ENCODE measurements around the gene KIF16B.
"Not testable (repeated sequence)": the region's sequence is repeated elsewhere in the genome, so short reads cannot be mapped to it uniquely, and the experiment has no call there.

Gene KIF16B

DNA sequence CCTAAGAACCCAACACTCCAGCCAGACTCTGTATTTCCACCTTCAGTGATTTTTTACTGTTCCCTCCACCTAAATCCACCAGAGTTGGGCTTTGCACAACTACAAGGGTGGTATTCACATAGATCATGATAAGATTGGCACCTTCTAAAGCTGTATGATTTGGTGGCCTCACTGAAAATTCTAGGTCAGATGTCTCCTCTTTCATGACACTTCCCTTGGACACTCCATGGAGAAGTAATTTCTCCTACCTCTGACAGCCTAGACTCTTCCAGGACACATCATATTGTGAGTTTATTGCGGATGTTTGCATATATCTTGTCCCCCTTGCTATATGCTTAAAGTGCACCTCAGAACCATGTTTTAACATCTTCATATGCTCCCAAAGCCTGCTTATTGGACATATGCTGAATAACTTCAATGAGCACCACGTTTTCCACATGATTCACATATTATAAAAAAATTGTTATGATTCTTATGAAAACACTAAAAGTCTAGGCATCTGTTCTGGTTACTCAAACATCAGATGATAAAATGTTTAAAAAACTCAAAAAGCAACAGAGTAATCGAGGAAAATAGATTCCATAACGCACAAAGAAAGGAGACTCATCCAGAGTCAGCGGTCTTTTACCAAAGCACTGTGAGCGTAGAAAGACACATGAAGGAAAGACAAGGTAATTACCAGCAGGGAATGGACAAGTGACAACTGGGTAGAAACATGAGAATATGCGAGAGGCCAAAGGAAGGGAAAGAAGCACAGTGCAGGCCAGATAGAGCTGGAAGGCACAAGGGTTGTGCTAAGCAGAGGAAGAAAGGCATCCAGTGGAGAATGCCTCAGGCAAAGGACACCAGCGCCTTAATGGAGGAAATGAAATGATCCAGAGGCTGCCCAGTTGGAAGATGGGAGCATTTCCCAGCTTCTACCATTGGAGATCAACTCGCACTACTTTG lies 46.5 kb downstream of the KIF16B start:
- no peak for DNase-seq (ENCODE audit: extremely low read depth, insufficient read length)
- TF ChIP-seq, protein P1, sequence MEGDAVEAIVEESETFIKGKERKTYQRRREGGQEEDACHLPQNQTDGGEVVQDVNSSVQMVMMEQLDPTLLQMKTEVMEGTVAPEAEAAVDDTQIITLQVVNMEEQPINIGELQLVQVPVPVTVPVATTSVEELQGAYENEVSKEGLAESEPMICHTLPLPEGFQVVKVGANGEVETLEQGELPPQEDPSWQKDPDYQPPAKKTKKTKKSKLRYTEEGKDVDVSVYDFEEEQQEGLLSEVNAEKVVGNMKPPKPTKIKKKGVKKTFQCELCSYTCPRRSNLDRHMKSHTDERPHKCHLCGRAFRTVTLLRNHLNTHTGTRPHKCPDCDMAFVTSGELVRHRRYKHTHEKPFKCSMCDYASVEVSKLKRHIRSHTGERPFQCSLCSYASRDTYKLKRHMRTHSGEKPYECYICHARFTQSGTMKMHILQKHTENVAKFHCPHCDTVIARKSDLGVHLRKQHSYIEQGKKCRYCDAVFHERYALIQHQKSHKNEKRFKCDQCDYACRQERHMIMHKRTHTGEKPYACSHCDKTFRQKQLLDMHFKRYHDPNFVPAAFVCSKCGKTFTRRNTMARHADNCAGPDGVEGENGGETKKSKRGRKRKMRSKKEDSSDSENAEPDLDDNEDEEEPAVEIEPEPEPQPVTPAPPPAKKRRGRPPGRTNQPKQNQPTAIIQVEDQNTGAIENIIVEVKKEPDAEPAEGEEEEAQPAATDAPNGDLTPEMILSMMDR (IDR thresholded peaks at IDR 0.05; ENCODE audit: insufficient read depth, low read length, poor library complexity, severe bottlenecking), result no peak
- H3K4me3 ChIP-seq (replicated peaks; ENCODE audit: low read depth, low read length), result no peak overlapping the region
- H3K27me3 ChIP-seq (replicated peaks; ENCODE audit: control insufficient read depth, insufficient read depth, low read length), result no peaks in the 10 kb centered on the region
- no peaks in the 10 kb centered on the region for H3K36me3 ChIP-seq (ENCODE audit: control insufficient read depth, insufficient read depth, low read length)

- H3K4me3 ChIP-seq (replicated peaks; ENCODE audit: low read depth, low read length); H3K27me3 ChIP-seq (replicated peaks; ENCODE audit: control insufficient read depth, insufficient read depth, low read length); H3K36me3 ChIP-seq (ENCODE audit: control insufficient read depth, insufficient read depth, low read length); DNase-seq (ENCODE audit: extremely low read depth, insufficient read length): not testable (repeated sequence)
Observed at GRCh38 chr20:16522651-16523050, 50.6 kb downstream of the KIF16B start.

- no peaks in the 10 kb centered on the region for H3K36me3 ChIP-seq (ENCODE audit: control insufficient read depth, insufficient read depth, low read length)
- H3K27me3 ChIP-seq (replicated peaks; ENCODE audit: control insufficient read depth, insufficient read depth, low read length), result no peaks in the 10 kb centered on the region
- DNase-seq (ENCODE audit: extremely low read depth, insufficient read length), result no peak
- H3K4me3 ChIP-seq (replicated peaks; ENCODE audit: low read depth, low read length), result no peak overlapping the region
- TF ChIP-seq, protein P1 (IDR thresholded peaks at IDR 0.05; ENCODE audit: insufficient read depth, low read length, poor library complexity, severe bottlenecking), result no peak
Observed at GRCh38 chr20:16520154-16520553, 53.1 kb downstream of the KIF16B start.

DNA sequence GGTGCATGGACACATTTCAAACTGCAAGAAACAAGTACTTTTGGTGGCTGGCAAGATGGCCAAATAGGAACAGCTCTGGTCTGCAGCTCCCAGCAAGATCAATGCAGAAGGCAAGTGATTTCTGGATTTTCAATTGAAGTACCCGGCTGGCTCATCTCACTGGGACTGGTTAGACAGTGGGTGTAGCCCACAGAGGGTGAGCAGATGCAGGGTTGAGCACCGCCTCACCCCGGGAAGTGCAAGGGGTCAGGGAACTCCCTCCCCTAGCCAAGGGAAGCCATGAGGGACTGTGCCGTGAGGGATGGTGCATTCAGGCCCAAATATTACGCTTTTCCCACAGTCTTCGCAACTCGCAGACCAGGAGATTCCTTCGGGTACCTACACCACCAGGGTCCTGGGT lies 53.6 kb downstream of the KIF16B start:
- H3K27me3 ChIP-seq (replicated peaks; ENCODE audit: control insufficient read depth, insufficient read depth, low read length); H3K36me3 ChIP-seq (ENCODE audit: control insufficient read depth, insufficient read depth, low read length); DNase-seq (ENCODE audit: extremely low read depth, insufficient read length); H3K4me3 ChIP-seq (replicated peaks; ENCODE audit: low read depth, low read length): not testable (repeated sequence)

DNA sequence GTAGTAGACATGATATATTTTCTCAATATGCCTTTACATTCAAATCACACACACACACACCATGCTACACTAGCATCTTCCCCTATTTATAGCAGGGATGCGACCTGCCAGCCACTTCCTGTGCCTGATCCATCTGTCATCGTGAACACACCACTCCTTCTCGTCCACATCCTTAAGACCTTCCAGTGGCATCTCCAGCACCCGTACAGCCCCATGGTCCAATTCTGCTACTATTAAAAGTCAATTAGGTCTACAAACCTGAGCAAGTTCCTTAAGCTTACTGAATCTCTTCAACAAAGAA lies 54.5 kb downstream of the KIF16B start:
- no peak for DNase-seq (ENCODE audit: extremely low read depth, insufficient read length)
- no peak overlapping the region for H3K4me3 ChIP-seq (replicated peaks; ENCODE audit: low read depth, low read length)
- H3K27me3 ChIP-seq (replicated peaks; ENCODE audit: control insufficient read depth, insufficient read depth, low read length), result no peaks in the 10 kb centered on the region
- no peaks in the 10 kb centered on the region for H3K36me3 ChIP-seq (ENCODE audit: control insufficient read depth, insufficient read depth, low read length)
- TF ChIP-seq, protein P1 (IDR thresholded peaks at IDR 0.05; ENCODE audit: insufficient read depth, low read length, poor library complexity, severe bottlenecking), result no peak

DNA sequence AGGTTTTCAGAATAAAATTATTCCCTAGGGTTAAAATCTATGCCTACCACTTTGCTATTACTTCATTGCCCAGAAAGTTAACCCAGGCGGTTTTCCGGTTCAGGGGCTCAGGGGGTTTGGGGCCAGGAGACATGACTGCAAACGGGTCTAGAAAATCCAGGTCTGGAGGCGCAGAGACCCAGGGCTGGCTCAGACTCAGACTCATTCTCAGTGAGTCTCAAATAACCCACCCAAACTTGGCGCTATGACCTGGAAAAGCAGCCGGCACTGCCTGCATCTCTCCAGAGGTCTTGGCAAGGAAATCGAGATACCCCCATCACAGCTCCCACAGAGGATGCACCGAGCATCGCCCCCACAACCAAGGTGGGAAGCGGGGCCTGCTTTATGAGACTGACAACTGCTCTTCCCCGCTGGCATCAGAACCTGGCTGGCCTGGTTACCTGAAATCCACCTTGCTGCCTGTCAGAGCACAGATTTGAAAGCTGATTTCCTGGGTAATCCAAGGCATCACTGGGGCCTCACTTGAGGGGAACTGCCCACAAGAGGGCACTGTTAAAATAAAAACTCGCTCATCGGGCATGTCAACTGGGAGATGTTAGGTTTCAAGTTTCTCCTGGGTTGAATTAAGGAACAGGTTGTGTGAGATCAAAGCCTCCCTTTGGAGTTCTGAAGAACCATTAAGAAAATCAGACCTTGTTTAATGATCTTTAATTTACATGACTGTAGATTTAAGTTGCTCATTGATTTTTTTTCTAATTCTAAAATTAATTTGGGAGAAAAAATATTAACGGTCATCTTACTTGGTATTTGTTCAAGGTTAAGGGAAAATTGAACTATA lies 55.1 kb downstream of the KIF16B start:
- H3K36me3 ChIP-seq (ENCODE audit: control insufficient read depth, insufficient read depth, low read length), result no peaks in the 10 kb centered on the region
- TF ChIP-seq, protein P1 (IDR thresholded peaks at IDR 0.05; ENCODE audit: insufficient read depth, low read length, poor library complexity, severe bottlenecking), result peak; percentile 65
- no peaks in the 10 kb centered on the region for H3K27me3 ChIP-seq (replicated peaks; ENCODE audit: control insufficient read depth, insufficient read depth, low read length)
- no peak overlapping the region for H3K4me3 ChIP-seq (replicated peaks; ENCODE audit: low read depth, low read length)
- no peak for DNase-seq (ENCODE audit: extremely low read depth, insufficient read length)
